Fibroblast of lung (primary cell): ENCODE results near the gene RTN4IP1. TPM values are rescaled to one million over a fixed set of nuclear protein-coding genes. Genes with fewer than 3 reads are reported as not detected.

Source experiments
- DNase-seq, 2 donors: peaks; one replicate each; pipeline versions ENCODE4 v3.0.0 to v3.0.0-alpha.2; 2010; ENCODE audit warnings: low read depth in 2 of 2
- H2AFZ ChIP-seq: 2 replicates; pipeline ENCODE4 v1.5.1; 2012; ENCODE audit warnings: low read length, control low read depth, inconsistent platforms
- H3K27ac ChIP-seq: 2 replicates; pipeline ENCODE4 v1.5.1; 2011; ENCODE audit warnings: low read length, control low read depth; ENCODE audit not compliant: insufficient read depth
- H3K27me3 ChIP-seq: 2 replicates; pipeline ENCODE4 v1.5.1; 2011; ENCODE audit warnings: mild to moderate bottlenecking, low read length; ENCODE audit not compliant: control insufficient read depth, insufficient read depth
- H3K36me3 ChIP-seq: 2 replicates; pipeline ENCODE4 v1.5.1; 2011; ENCODE audit warnings: low read length; ENCODE audit not compliant: control insufficient read depth, insufficient read depth
- H3K4me1 ChIP-seq: 2 replicates; pipeline ENCODE4 v1.5.1; 2011; ENCODE audit warnings: low read length; ENCODE audit not compliant: control insufficient read depth, insufficient read depth; ENCODE audit errors: extremely low read depth
- H3K4me2 ChIP-seq: 2 replicates; pipeline ENCODE4 v1.5.1; 2011; ENCODE audit warnings: low read length, control low read depth; ENCODE audit not compliant: insufficient read depth; ENCODE audit errors: extremely low read depth
- H3K4me3 ChIP-seq, 4 experiments: fragments of 200-600 bp in 1 of 4; sonication (generic) in 1 of 4; replicated peaks in 1 of 4; 2 replicates each; pipeline ENCODE4 v1.5.1; 2011 to 2016; ENCODE audit warnings: low read length in 4 of 4, low read depth in 3 of 4, mild to moderate bottlenecking in 3 of 4, control low read depth in 2 of 4, inconsistent platforms in 1 of 4, mixed read lengths in 1 of 4; ENCODE audit not compliant: insufficient read depth in 1 of 4; ENCODE audit errors: control extremely low read depth in 1 of 4
- H3K79me2 ChIP-seq: 2 replicates; pipeline ENCODE4 v1.5.1; 2012; ENCODE audit warnings: mild to moderate bottlenecking, low read length, inconsistent platforms; ENCODE audit not compliant: control insufficient read depth, insufficient read depth
- H3K9ac ChIP-seq: 2 replicates; pipeline ENCODE4 v1.5.1; 2011; ENCODE audit warnings: mild to moderate bottlenecking, low read length, control low read depth; ENCODE audit not compliant: insufficient read depth
- H3K9me3 ChIP-seq: 2 replicates; pipeline ENCODE4 v1.5.1; 2012; ENCODE audit warnings: low read depth, low read length; ENCODE audit not compliant: control insufficient read depth, insufficient read depth
- H4K20me1 ChIP-seq: 2 replicates; pipeline ENCODE4 v1.5.1; 2011; ENCODE audit warnings: low read length; ENCODE audit not compliant: control insufficient read depth, insufficient read depth; ENCODE audit errors: extremely low read depth
- EZH2 ChIP-seq: IDR thresholded peaks from 2 replicates; pipeline ENCODE4 v1.5.1; 2012; ENCODE audit warnings: low read length, control low read depth, mild to moderate bottlenecking; ENCODE audit errors: missing control alignments
- polyA plus RNA-seq, 2 donors: library from polyadenylated mRNA; depleted of rRNA in 1 of 2; stranded (reverse) in 1 of 2; unstranded in 1 of 2; fragments of >200 nt; gene quantifications; 2 replicates each; pipeline ENCODE4 v1.2.1, GENCODE V29; 2011 to 2012; ENCODE audit warnings: missing spikeins in 1 of 2
- total RNA-seq: library from RNA; depleted of rRNA; stranded (reverse); fragments of >200 nt; gene quantifications from 2 replicates; pipeline ENCODE4 v1.2.1, GENCODE V29; 2014
- TF ChIP-seq, protein P1 (sequence below), 2 donors: IDR thresholded peaks in 1 of 2; conservative IDR thresholded peaks in 1 of 2; 1 replicate in 1 of 2; 2 replicates in 1 of 2; pipeline ENCODE4 v1.5.1; 2011 to 2012; ENCODE audit warnings: low read length in 2 of 2, control low read depth in 1 of 2, inconsistent platforms in 1 of 2, low read depth in 1 of 2, mild to moderate bottlenecking in 1 of 2

RTN4IP1 gene
- total and polyA plus RNA-seq, 2 donors (not counting 1 experiment from before 2014, with no cell fraction given) = 8.4 to 9.2 TPM

DNA sequence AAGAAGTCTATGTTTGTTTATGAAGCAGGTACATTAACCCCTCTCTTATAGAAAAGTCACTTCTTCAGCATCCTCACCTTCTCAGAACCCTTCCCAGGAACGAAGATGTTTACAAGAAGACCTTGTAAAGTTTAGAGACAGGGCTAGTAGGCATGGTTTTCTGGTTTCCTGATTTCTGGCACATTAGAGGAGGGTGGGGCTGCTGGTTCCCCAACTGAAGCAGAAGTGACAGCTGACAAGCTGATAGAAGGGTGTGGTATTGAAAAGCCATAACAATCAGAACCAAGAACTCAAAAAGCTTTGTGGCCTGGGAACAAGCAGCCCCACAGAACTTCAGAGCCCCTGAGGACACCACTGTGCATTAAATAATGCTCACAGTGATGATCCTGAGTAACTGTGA lies 91.2 kb downstream of the RTN4IP1 start:
- TF ChIP-seq EZH2 = no peak
- TF ChIP-seq, protein P1, sequence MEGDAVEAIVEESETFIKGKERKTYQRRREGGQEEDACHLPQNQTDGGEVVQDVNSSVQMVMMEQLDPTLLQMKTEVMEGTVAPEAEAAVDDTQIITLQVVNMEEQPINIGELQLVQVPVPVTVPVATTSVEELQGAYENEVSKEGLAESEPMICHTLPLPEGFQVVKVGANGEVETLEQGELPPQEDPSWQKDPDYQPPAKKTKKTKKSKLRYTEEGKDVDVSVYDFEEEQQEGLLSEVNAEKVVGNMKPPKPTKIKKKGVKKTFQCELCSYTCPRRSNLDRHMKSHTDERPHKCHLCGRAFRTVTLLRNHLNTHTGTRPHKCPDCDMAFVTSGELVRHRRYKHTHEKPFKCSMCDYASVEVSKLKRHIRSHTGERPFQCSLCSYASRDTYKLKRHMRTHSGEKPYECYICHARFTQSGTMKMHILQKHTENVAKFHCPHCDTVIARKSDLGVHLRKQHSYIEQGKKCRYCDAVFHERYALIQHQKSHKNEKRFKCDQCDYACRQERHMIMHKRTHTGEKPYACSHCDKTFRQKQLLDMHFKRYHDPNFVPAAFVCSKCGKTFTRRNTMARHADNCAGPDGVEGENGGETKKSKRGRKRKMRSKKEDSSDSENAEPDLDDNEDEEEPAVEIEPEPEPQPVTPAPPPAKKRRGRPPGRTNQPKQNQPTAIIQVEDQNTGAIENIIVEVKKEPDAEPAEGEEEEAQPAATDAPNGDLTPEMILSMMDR (conservative IDR thresholded peaks at IDR 0.05 in 1 of 2, IDR thresholded peaks at IDR 0.05 in 1 of 2; ENCODE audit: low read depth in 1 of 2, low read length in 2 of 2) = no peak
- Histone ChIP-seq H3K79me2 (no peaks in the 10 kb centered on the region), H3K27ac (no peak overlapping the region), H4K20me1 (no peaks in the 10 kb centered on the region), H2AFZ (no peak overlapping the region), H3K9ac (no peak overlapping the region), H3K4me3 (no peak overlapping the region), H3K4me2 (no peak overlapping the region), H3K9me3 (no peaks in the 10 kb centered on the region), H3K27me3 (no peaks in the 10 kb centered on the region), H3K4me1 (no peaks in the 10 kb centered on the region), H3K36me3 (no peaks in the 10 kb centered on the region)
- no peak for DNase-seq

DNA sequence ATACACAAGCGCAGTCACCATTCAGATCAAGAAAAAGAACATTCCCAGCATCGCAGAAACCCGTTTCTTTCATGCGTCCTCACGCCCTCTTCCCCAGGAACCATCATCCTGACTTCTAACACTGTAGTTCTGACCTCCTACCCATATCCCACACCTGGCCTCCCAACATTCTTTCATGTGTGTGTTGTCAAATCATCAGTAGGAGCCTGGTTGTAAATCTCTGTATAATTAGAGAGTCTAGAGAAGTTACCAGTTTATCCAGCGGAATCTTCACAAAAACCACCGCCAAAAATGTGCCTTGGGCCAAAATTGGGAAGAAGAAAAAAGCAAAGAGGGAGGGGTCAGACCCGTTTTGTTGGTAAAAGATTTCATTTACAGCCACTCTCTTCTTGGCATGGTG lies 91.6 kb downstream of the RTN4IP1 start:
- no peak for DNase-seq
- no peaks in the 10 kb centered on the region for H3K79me2 ChIP-seq
- H3K4me2 ChIP-seq = no peak overlapping the region
- H3K4me1 ChIP-seq = no peaks in the 10 kb centered on the region
- no peak overlapping the region for H2AFZ ChIP-seq
- H3K4me3 ChIP-seq = no peak overlapping the region
- no peaks in the 10 kb centered on the region for H3K9me3 ChIP-seq
- TF ChIP-seq EZH2 = no peak
- no peaks in the 10 kb centered on the region for H3K27me3 ChIP-seq
- no peak overlapping the region for H3K27ac ChIP-seq
- no peak overlapping the region for H3K9ac ChIP-seq
- H4K20me1 ChIP-seq = no peaks in the 10 kb centered on the region
- H3K36me3 ChIP-seq = no peaks in the 10 kb centered on the region

DNA sequence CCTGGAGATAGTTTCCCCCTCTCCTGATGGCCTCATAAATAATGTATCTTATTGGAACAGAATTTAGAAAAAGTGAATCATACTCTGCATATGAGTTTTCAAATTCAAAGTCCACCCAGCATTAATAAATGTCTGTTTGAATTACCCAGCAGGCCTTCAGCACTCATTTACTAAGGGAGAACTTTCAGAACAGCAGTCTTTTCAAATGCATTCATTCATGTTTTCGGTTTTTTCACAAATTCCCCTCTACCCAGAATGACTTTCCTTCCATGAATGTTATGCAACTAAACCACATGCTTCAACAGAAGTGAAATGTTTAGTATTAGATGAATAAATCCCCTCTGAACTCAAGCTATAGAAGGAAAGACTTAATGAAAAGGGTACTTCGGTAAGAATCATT lies 92.4 kb downstream of the RTN4IP1 start:
- H3K9ac ChIP-seq = no peak overlapping the region
- no peak overlapping the region for H3K4me2 ChIP-seq

More for the DNA sequence above, 92.4 kb downstream of the RTN4IP1 start:
- peak in 1 of 2 donors; percentile 46 for DNase-seq
- Histone ChIP-seq H3K4me3 (no peak overlapping the region), H3K79me2 (no peaks in the 10 kb centered on the region), H3K27me3 (no peaks in the 10 kb centered on the region), H3K4me1 (no peaks in the 10 kb centered on the region), H3K27ac (no peak overlapping the region), H3K36me3 (no peaks in the 10 kb centered on the region), H4K20me1 (no peaks in the 10 kb centered on the region), H3K9me3 (no peaks in the 10 kb centered on the region), H2AFZ (no peak overlapping the region)
- TF ChIP-seq, protein P1 (conservative IDR thresholded peaks at IDR 0.05 in 1 of 2, IDR thresholded peaks at IDR 0.05 in 1 of 2; ENCODE audit: low read depth in 1 of 2, low read length in 2 of 2) = no peak
- TF ChIP-seq EZH2 = no peak
